CD4-positive, alpha-beta T cell (primary cell): Measurements from ENCODE around the gene HPCAL1. TPM values are rescaled to one million over a fixed set of nuclear protein-coding genes. Genes with fewer than 3 reads are reported as not detected.

Experiments
- ATAC-seq: fragments of 200-7000 bp; cut with Tn5 transposase; one replicate; pipeline ENCODE4 v1.10.0; 2022; ENCODE audit warnings: mild to moderate bottlenecking; ENCODE audit not compliant: poor library complexity
- CTCF ChIA-PET: fragments of 350-600 bp; sonication (Branson Sonifier 250); formaldehyde crosslinking; loops from one replicate; lab custom pipeline; 2021; ENCODE audit warnings: antibody characterized with exemption, inconsistent platforms; lab: Charles Lee
- POLR2A ChIA-PET: fragments of 350-600 bp; sonication (Branson Sonifier 250); formaldehyde crosslinking; loops from one replicate; lab custom pipeline; 2021; ENCODE audit warnings: antibody characterized with exemption, inconsistent platforms; lab: Charles Lee
- DNase-seq, 14 experiments: peaks; one replicate each; pipeline ENCODE4 v3.0.0-alpha.2; 2013 to 2020; ENCODE audit warnings: mixed read lengths in 2 of 14
- H3K27ac ChIP-seq, 2 donors: one replicate each; pipeline versions ENCODE4 v1.5.1 to v1.7.0; 2013; ENCODE audit warnings: low read length in 2 of 2, low read depth in 1 of 2, mild to moderate bottlenecking in 1 of 2
- H3K27me3 ChIP-seq, 2 experiments: 1 replicate in 1 of 2; 2 replicates in 1 of 2; pipeline versions ENCODE4 v1.6.1 to v1.7.0; 2013; ENCODE audit warnings: low read length in 2 of 2, control low read depth in 1 of 2, mild to moderate bottlenecking in 1 of 2, moderate library complexity in 1 of 2; ENCODE audit not compliant: insufficient read depth in 2 of 2, control insufficient read depth in 1 of 2
- H3K36me3 ChIP-seq: one replicate; pipeline ENCODE4 v1.6.1; 2013; ENCODE audit warnings: low read length, control low read depth; ENCODE audit not compliant: insufficient read depth
- H3K4me1 ChIP-seq: one replicate; pipeline ENCODE4 v1.6.1; 2013; ENCODE audit warnings: low read length, control low read depth; ENCODE audit not compliant: insufficient read depth
- H3K4me3 ChIP-seq: one replicate; pipeline ENCODE4 v1.5.1; 2013; ENCODE audit warnings: mild to moderate bottlenecking, low read length, moderate library complexity
- H3K9me3 ChIP-seq, 2 experiments: 1 replicate in 1 of 2; 2 replicates in 1 of 2; pipeline versions ENCODE4 v1.6.1 to v1.7.0; 2013; ENCODE audit warnings: low read length in 2 of 2, mild to moderate bottlenecking in 2 of 2, control low read depth in 1 of 2, moderate library complexity in 1 of 2; ENCODE audit not compliant: control insufficient read depth in 1 of 2, insufficient read depth in 1 of 2
- H3K27ac Mint-ChIP-seq: one replicate; pipeline ENCODE4 v1.8.0; 2020; ENCODE audit warnings: mixed read lengths
- H3K27me3 Mint-ChIP-seq: one replicate; pipeline ENCODE4 v1.8.0; 2021; ENCODE audit warnings: mixed read lengths
- H3K36me3 Mint-ChIP-seq: one replicate; pipeline ENCODE4 v1.8.0; 2021; ENCODE audit warnings: low read depth, mixed read lengths
- H3K4me1 Mint-ChIP-seq: one replicate; pipeline ENCODE4 v1.8.0; 2021; ENCODE audit warnings: low read depth, mixed read lengths
- H3K4me3 Mint-ChIP-seq: one replicate; pipeline ENCODE4 v1.8.0; 2020; ENCODE audit warnings: mild to moderate bottlenecking, mixed read lengths
- H3K9me3 Mint-ChIP-seq: one replicate; pipeline ENCODE4 v1.8.0; 2020; ENCODE audit warnings: mixed read lengths
- CTCF ChIP-seq: fragments of 200-600 bp; IDR thresholded peaks from one replicate; pipeline ENCODE4 v1.8.0; 2022; ENCODE audit warnings: antibody characterized with exemption, mild to moderate bottlenecking
- intact Hi-C, 2 experiments: fragments of 100-400 bp; cut with DNase I in 1 of 2; cut with micrococcal nuclease in 1 of 2; formaldehyde crosslinking; loops; one replicate each; pipeline versions ENCODE4 v1.15.1 to v1.9.0; 2023 to 2025; cut with DNase I, micrococcal nuclease
- total RNA-seq, 174 experiments: library from RNA in 2 of 174; stranded (reverse) in 2 of 174; gene quantifications; one replicate each; pipeline ENCODE4 v1.2.3 and lab custom pipeline; 2021 to 2026

The HPCAL1 gene
- total RNA-seq, 2 experiments from 2014 or later, result 24.9 to 27.9 TPM

DNA sequence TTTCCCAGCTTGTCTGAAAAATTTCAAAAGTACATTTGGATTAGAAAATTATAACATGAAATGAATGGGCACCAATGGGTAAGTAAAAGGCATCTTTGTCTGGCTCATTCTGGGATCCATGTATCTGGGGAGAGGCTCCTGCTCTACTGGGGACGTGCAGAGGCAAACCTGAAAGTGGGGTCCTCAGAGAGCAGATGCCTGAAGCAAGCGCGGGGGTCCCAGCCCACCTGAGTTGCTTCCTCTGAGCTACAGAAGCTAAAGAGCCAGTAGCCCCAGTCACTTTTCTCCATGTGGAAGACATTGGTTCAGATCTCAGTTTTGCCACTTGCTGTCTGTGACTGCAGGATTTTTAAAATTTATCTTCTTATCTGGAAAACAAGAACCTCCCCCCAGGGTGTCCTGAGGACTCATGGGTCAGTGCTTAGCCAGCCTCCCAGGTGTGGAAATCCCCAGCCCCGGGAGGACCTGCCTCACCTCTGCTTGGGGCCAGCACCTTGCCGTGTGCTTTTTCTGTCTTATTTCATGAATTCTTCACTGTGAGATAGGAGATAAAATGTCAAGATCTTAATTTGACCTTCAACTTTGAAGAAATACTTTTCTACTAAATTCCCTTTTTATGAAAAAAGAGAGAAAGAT is 170.5 kb downstream of the HPCAL1 start:
- Mint-ChIP-seq H3K4me1 (peaks cover 12% of the 10 kb centered on the region), H3K4me3 (no peak overlapping the region), H3K9me3 (no peaks in the 10 kb centered on the region), H3K27ac (no peak overlapping the region), H3K36me3 (no peaks in the 10 kb centered on the region), H3K27me3 (no peaks in the 10 kb centered on the region)
- ChIA-PET CTCF (no interaction called here), POLR2A (no interaction called here)
- Histone ChIP-seq H3K9me3 (no peaks in the 10 kb centered on the region), H3K36me3 (no peaks in the 10 kb centered on the region), H3K4me1 (peaks cover 5% of the 10 kb centered on the region), H3K4me3 (no peak overlapping the region), H3K27ac (no peak overlapping the region), H3K27me3 (no peaks in the 10 kb centered on the region)
- ATAC-seq, result no peak
- TF ChIP-seq CTCF, result no peak
- no peak for DNase-seq
- intact Hi-C loops, result no loop called here

DNA sequence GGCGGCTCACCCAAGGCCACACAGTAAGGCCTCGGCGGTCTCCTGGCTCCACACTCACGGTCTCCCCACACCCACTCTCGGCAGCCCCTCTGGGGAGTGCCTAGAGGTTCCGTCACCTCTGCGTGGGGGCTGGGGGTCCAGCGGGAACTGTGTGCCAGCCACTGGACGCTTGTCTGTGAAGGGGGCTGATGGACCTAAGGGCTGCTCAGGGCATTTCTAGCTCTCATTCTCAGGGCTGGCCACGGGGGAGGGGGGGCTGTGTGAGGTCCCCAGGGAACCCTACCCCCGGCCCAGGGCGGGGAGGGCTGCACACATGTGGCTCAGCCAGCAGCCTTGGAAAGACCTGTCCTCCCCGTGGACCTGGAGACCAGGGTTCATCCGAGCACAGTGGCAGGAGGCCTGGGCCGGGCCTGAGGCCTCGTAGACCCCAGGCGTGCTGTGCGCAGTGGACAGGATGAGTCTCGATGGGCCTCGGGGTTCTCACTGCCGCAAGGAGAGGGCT is 172.6 kb downstream of the HPCAL1 start:
- POLR2A ChIA-PET, result no interaction called here
- no peaks in the 10 kb centered on the region for H3K9me3 ChIP-seq
- H3K36me3 Mint-ChIP-seq, result no peaks in the 10 kb centered on the region
- no peak overlapping the region for H3K4me3 Mint-ChIP-seq
- H3K9me3 Mint-ChIP-seq, result no peaks in the 10 kb centered on the region
- peaks cover 5% of the 10 kb centered on the region for H3K4me1 ChIP-seq
- CTCF ChIA-PET, result no interaction called here
- no peaks in the 10 kb centered on the region for H3K27me3 Mint-ChIP-seq
- peaks cover 17% of the 10 kb centered on the region for H3K4me1 Mint-ChIP-seq
- H3K27me3 ChIP-seq, result no peaks in the 10 kb centered on the region
- H3K4me3 ChIP-seq, result no peak overlapping the region
- no peak overlapping the region for H3K27ac Mint-ChIP-seq
- no peak for TF ChIP-seq CTCF
- intact Hi-C loops, result loop anchor here in 1 of 2 experiments (5.0 kb wide), 1 partner anchor 47 kb away; no protein-coding TSS in a partner anchor
- H3K36me3 ChIP-seq, result no peaks in the 10 kb centered on the region
- DNase-seq, result no peak
- no peak for ATAC-seq
- H3K27ac ChIP-seq, result no peak overlapping the region

DNA sequence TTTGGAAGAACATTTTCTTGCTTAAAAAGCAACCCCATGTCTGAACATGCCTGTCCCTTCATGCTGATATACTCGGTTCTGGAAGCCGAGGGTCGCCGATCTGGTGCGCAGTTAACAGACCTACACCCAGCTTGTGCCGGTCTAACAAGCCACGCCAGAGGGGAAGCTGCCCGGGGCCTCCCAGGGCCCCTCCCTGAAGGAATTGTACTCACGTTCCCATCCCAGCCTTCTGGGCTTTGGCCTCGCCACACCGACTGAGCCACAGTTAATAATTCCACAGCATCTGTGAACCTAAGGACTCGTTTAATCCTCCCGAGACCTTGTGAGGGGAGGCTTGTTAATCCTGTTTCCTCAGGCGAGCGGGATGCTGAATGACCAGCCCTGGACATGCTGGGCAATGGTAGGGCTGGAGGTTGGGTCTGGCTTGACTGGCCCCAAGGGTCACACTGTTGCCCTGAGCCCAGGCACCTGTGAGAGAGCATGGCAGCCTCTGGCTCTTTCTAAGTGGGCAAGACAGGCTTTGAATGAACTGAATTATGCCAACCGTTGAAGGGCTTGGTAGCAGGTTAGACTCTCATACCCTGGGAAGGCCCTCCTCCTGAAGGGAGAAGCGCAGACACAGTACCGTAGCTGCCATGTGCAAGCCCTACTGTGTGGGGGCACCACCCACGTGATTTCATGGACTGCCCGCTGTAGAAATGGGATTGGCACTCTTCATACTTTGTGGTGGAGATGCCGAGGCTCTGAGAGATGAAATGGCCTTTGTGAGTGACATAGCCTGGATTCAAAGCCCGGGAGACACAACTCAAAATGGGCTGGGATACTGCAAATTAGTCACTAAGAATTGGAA is 173.3 kb downstream of the HPCAL1 start:
- intact Hi-C loops, result loop anchor here in 1 of 2 experiments (5.0 kb wide), 1 partner anchor 46 kb away; no protein-coding TSS in a partner anchor

More for the DNA sequence above, 173.3 kb downstream of the HPCAL1 start:
- Mint-ChIP-seq H3K27me3 (no peaks in the 10 kb centered on the region), H3K4me1 (peaks cover 17% of the 10 kb centered on the region), H3K27ac (no peak overlapping the region), H3K36me3 (no peaks in the 10 kb centered on the region), H3K4me3 (no peak overlapping the region), H3K9me3 (no peaks in the 10 kb centered on the region)
- H3K9me3 ChIP-seq, result no peaks in the 10 kb centered on the region
- no peak overlapping the region for H3K27ac ChIP-seq
- ChIA-PET CTCF (no interaction called here), POLR2A (no interaction called here)
- ATAC-seq, result no peak
- DNase-seq, result no peak
- no peaks in the 10 kb centered on the region for H3K27me3 ChIP-seq
- no peak for TF ChIP-seq CTCF
- no peaks in the 10 kb centered on the region for H3K36me3 ChIP-seq
- peaks cover 5% of the 10 kb centered on the region for H3K4me1 ChIP-seq
- no peak overlapping the region for H3K4me3 ChIP-seq
